ENCODE results near the gene SOWAHA.

GRCh38 chr5:132788990-132789886 is 23.9 kb upstream of the SOWAHA start:
- TF ChIP-seq CTCF (IDR thresholded peaks at IDR 0.05) (no peak), ZFX (IDR thresholded peaks at IDR 0.05; ENCODE audit: borderline replicate concordance) (no peak)
